GM12891 (cell line): ENCODE data around the gene ATAT1.
"Not testable (repeated sequence)": the region's sequence is repeated elsewhere in the genome, so short reads cannot be mapped to it uniquely, and the experiment has no call there.

Experiments used
- POLR2A ChIP-seq: IDR thresholded peaks from 2 replicates; pipeline ENCODE4 v1.6.1; 2011; ENCODE audit warnings: low read depth, low read length, control low read depth
- POLR2AphosphoS5 ChIP-seq: IDR thresholded peaks from 2 replicates; pipeline ENCODE4 v1.6.1; 2011; ENCODE audit warnings: low read depth, low read length, control low read depth

DNA sequence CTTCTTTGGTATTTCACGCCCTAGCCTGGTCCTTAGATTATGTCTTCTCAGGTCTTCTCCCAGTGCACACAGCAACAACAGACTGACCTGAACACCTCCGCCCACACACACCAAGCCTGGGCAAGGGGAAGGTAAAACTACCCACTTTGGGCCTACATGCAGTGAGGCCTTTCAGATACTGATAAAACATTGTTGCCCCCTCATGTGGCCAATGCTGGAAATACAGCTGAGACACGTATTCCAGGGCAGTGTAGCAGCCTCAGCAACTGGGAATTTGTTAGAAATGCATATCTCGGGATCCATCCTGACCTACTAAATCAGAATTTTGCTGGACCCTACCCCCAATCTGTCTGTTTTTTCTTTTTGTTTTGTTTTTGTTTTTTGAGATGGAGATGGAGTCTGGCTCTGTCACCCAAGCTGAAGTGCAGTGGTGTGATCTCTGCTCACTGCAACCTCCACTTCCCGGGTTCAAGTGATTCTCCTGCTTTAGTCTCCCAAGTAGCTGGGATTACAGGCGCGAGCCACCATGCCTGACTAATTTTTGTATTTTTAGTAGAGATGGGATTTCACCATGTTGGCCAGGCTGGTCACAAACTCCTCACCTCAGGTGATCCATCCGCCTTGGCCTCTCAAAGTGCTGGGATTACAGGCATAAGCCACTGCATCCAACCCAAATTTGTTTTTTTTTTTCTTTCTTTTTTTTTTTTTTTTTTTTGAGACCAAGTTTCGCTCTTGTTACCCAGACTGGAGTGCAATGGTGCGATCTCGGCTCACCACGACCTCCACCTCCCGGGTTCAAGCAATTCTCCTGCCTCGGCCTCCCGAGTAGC, 29.1 kb upstream of the ATAT1 start:
- not testable (repeated sequence) for TF ChIP-seq POLR2A, POLR2AphosphoS5
